ENCODE results near the gene AGPAT3. TPM values are rescaled to one million over a fixed set of nuclear protein-coding genes. Genes with fewer than 3 reads are reported as not detected.

Gene AGPAT3
- total RNA-seq, 4 donors from 2014 or later = 32.1 to 58.8 (median 48.7) TPM

GRCh38 chr21:43950481-43950880, 85.5 kb downstream of the AGPAT3 start:
- no peak overlapping the region for H3K4me3 ChIP-seq (ENCODE audit: low read depth, poor library complexity, severe bottlenecking)
- TF ChIP-seq CTCF (IDR thresholded peaks at IDR 0.05) = no peak
- TF ChIP-seq POLR2A (IDR thresholded peaks at IDR 0.05) = no peak
- no peak for DNase-seq (ENCODE audit: low spot score in 2 of 2)
- intact Hi-C loops (cut with DNase I; ENCODE audit: low total_unique reads) = no loop called here
- 94 to 95% methylated on average over 19 of the region's 19 CpGs for WGBS, 2 donors

DNA sequence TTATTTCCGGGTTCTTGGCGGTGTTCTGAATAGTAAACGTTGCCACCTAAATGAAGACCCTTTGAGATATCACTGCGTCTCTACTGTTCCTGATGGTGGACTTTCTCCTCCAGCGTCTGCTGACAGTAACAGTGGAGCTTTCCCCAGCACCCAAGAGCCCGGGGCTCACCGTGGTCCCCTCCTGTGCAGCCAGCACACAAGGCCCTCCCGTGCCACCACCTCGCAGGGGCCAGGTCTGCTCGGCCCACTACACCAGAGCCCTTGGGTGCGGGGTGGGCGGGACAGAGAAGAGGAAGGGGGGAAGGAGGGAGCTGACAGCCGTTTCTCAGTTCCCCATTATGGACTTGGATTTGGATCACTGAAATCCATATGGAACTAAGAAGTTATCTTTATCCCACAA, 85.9 kb downstream of the AGPAT3 start:
- WGBS, 2 donors = 85 to 88% methylated on average over 11 to 13 of the region's 13 CpGs
- TF ChIP-seq CTCF (IDR thresholded peaks at IDR 0.05) (no peak), POLR2A (IDR thresholded peaks at IDR 0.05) (no peak)
- DNase-seq (ENCODE audit: low spot score in 2 of 2) = no peak
- intact Hi-C loops (cut with DNase I; ENCODE audit: low total_unique reads) = no loop called here
- H3K4me3 ChIP-seq (ENCODE audit: low read depth, poor library complexity, severe bottlenecking) = no peak overlapping the region

- no peak for TF ChIP-seq CTCF (IDR thresholded peaks at IDR 0.05)
- intact Hi-C loops (cut with DNase I; ENCODE audit: low total_unique reads) = no loop called here
- no peak for DNase-seq (ENCODE audit: low spot score in 2 of 2)
- H3K4me3 ChIP-seq (ENCODE audit: low read depth, poor library complexity, severe bottlenecking) = no peak overlapping the region
- WGBS, 2 donors = 90% methylated on average over 27 of the region's 27 CpGs
Measured at GRCh38 chr21:43951911-43952703, 87.1 kb downstream of the AGPAT3 start.

GRCh38 chr21:43953021-43953420, 88.0 kb downstream of the AGPAT3 start:
- DNase-seq (ENCODE audit: low spot score in 2 of 2) = no peak
- no peak overlapping the region for H3K4me3 ChIP-seq (ENCODE audit: low read depth, poor library complexity, severe bottlenecking)
- intact Hi-C loops (cut with DNase I; ENCODE audit: low total_unique reads) = no loop called here
- TF ChIP-seq CTCF (IDR thresholded peaks at IDR 0.05) = no peak
- TF ChIP-seq POLR2A (IDR thresholded peaks at IDR 0.05) = no peak
- 85 to 91% methylated on average over 16 to 17 of the region's 17 CpGs for WGBS, 2 donors

GRCh38 chr21:43954042-43954441, 89.0 kb downstream of the AGPAT3 start:
- DNase-seq (ENCODE audit: low spot score in 2 of 2) = no peak
- 87 to 93% methylated on average over 11 of the region's 11 CpGs for WGBS, 2 donors
- TF ChIP-seq CTCF (IDR thresholded peaks at IDR 0.05) = no peak
- no peak for TF ChIP-seq POLR2A (IDR thresholded peaks at IDR 0.05)
- no peak overlapping the region for H3K4me3 ChIP-seq (ENCODE audit: low read depth, poor library complexity, severe bottlenecking)
- intact Hi-C loops (cut with DNase I; ENCODE audit: low total_unique reads) = no loop called here

GRCh38 chr21:43954896-43955295, 89.9 kb downstream of the AGPAT3 start:
- no peak for DNase-seq (ENCODE audit: low spot score in 2 of 2)
- WGBS, 2 donors = 96% methylated on average over 16 to 19 of the region's 19 CpGs
- TF ChIP-seq CTCF (IDR thresholded peaks at IDR 0.05) = no peak
- TF ChIP-seq POLR2A (IDR thresholded peaks at IDR 0.05) = no peak
- intact Hi-C loops (cut with DNase I; ENCODE audit: low total_unique reads) = no loop called here
- H3K4me3 ChIP-seq (ENCODE audit: low read depth, poor library complexity, severe bottlenecking) = no peak overlapping the region
